Esophagus muscularis mucosa (tissue), 3 donors: Measurements from ENCODE around the gene TELO2.

Source experiments
- CTCF ChIP-seq, 3 experiments: fragments of 200-600 bp in 2 of 3; fragments of 450-650 bp in 1 of 3; sonication (generic) in 2 of 3; IDR thresholded peaks; one replicate each; pipeline ENCODE4 v1.5.1; 2017 to 2019; ENCODE audit warnings: antibody characterized with exemption in 3 of 3, mild to moderate bottlenecking in 2 of 3, moderate library complexity in 1 of 3
- POLR2A ChIP-seq: fragments of 450-650 bp; IDR thresholded peaks from one replicate; pipeline ENCODE4 v1.6.1; 2017; ENCODE audit warnings: antibody characterized with exemption, moderate library complexity, mild to moderate bottlenecking, low read depth
- POLR2AphosphoS5 ChIP-seq, 2 donors: sonication (generic); formaldehyde crosslinking; IDR thresholded peaks; one replicate each; pipeline ENCODE4 v1.6.1; 2017; ENCODE audit warnings: antibody characterized with exemption in 2 of 2

GRCh38 chr16:1469693-1470201 is 23.4 kb upstream of the TELO2 start:
- TF ChIP-seq CTCF (IDR thresholded peaks at IDR 0.05) (no peak), POLR2A (no peak), POLR2AphosphoS5 (IDR thresholded peaks at IDR 0.05) (no peak)
